Stomach smooth muscle (tissue), 2 donors: Measurements from ENCODE around the gene QKI.
A peak's percentile ranks its signal among the peaks of the same experiment; 100 is the strongest.

Source experiments
- H3K27ac ChIP-seq: one replicate; pipeline ENCODE4 v1.7.0; 2013; ENCODE audit warnings: mild to moderate bottlenecking, low read length, inconsistent platforms
- H3K27me3 ChIP-seq, 2 donors: one replicate each; pipeline ENCODE4 v1.7.0; 2013; ENCODE audit warnings: low read length in 2 of 2; ENCODE audit not compliant: insufficient read depth in 2 of 2, control insufficient read depth in 1 of 2
- H3K36me3 ChIP-seq, 2 donors: one replicate each; pipeline ENCODE4 v1.7.0; 2013; ENCODE audit warnings: low read length in 2 of 2; ENCODE audit not compliant: control insufficient read depth in 2 of 2, insufficient read depth in 2 of 2
- H3K4me1 ChIP-seq: one replicate; pipeline ENCODE4 v1.7.0; 2013; ENCODE audit warnings: low read length; ENCODE audit not compliant: control insufficient read depth, insufficient read depth
- H3K4me3 ChIP-seq, 2 donors: one replicate each; pipeline ENCODE4 v1.7.0; 2013; ENCODE audit warnings: low read length in 2 of 2
- H3K9ac ChIP-seq, 2 donors: one replicate each; pipeline ENCODE4 v1.7.0; 2013; ENCODE audit warnings: low read length in 2 of 2, mild to moderate bottlenecking in 1 of 2
- H3K9me3 ChIP-seq, 2 donors: one replicate each; pipeline ENCODE4 v1.7.0; 2013; ENCODE audit warnings: low read length in 2 of 2; ENCODE audit not compliant: control insufficient read depth in 2 of 2
- donor health status: healthy.
- donor health status: Pancreatic carcinoma.

QKI gene

DNA sequence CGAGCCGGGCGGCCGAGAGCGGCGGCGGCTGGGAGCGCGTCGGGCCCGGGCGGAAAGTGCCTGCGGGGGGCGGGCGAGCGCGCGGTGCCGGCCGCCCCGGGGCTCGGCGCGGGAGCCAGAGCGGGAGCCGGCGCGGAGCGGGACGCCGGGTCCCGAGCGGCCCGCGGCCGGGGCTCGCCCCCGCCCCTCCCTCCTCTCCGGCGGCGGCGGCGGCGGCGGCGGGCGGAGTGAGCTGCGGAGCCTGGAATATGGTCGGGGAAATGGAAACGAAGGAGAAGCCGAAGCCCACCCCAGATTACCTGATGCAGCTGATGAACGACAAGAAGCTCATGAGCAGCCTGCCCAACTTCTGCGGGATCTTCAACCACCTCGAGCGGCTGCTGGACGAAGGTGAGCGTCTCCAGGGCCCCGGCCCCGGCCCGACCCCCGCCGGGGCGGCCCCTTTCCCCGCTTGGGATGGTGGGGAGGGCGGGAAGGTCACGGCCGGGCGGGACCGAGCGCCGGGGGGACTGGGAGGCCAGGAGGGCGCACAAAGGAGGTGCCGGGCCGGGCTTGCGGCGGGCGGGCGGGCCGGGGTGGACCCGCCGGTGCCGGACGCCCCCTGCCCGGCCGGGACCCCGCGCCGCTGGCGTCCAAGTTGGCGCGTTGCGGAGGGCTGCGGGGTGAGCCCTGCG, 565 bp downstream of the QKI start:
- H3K27me3 ChIP-seq: no peaks in the 10 kb centered on the region

DNA sequence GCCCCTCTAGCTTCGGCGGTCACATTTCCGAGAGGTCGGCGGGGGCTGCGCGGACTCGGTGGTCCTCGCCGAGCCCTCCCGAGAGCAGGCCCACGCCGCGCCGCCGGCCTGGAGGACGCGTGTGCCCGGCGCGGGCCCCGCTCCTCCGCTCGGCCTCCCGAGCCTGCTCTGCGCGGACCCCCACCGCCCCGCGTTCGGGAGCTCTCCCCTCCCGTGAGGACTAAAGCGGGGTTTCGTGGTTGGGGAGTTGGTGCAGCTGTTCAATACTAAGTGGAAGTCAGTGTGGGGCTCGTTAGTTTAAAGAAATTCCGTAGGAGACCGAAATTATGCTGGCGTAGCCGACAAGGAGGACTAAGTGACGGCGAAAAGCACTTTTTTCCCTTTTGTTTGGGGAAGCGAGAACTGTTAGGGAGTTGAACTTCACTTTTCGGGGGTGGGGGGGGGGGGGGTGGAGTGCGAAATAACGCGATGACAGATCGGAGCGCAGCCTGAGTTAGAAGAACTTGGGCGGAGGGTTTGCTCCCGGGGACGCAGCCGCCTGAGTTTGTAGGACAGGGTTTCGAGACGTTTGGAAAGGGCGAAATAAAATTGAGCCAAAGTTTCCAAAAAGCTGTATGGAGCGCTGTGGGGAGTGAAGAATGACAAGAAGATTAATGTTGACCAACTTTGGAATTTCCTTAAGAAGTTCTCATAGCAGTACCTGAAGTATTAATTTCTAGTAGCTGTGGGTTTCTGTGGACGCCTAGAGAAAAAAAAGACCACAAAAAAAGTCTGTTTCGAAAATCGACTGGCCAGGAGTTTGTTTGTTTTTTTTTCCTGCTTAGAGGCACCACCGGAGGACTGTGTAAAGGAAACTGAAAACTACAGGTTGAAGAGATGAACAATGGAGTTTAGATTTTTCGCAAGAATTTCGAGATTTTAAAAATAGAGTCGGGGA, 1.4 kb downstream of the QKI start:
- H3K27me3 ChIP-seq: no peaks in the 10 kb centered on the region

More for the DNA sequence above, 565 bp downstream of the QKI start:
- Histone ChIP-seq H3K4me1 (peaks cover 3% of the 10 kb centered on the region), H3K9me3 (no peaks in the 10 kb centered on the region), H3K27ac (peak overlapping the region; percentile 87), H3K9ac (peak overlapping the region; percentile 87 to 93), H3K36me3 (no peaks in the 10 kb centered on the region), H3K4me3 (peak overlapping the region; percentile 87 to 91)

DNA sequence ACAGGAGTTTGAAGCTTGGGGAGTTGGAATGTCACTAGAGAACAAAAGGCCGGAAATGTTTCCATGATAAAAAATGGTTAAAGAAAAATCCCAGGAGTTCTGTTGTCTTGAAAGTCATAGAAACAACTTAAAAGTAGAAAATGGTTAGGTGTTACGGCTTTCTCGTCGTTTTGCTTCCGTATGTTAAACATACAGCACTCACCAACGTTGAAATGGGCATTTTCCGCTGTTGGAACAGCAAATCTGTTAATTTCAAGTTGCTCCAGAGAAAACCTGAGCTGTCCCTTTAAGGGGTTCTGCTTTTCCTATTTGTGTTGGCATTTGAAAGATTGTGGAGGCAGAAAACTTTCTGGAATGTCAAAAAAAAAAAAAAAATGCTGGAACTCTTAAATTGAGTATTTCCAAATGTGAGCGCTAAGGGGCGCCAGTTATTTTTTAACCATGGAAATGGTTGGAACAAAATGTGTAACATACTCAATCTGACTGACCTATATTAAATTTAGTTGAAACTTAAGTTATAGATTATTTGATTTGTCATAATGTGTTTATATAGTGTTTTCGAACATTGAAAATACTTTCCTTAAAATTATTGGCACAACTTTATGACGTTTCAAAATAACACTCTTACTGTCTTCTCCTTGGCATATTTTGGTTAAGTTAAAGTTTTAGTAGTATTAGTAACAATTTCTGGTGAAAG, 2.2 kb downstream of the QKI start:
- H3K27ac ChIP-seq: peak overlapping the region; percentile 87
- H3K9ac ChIP-seq: peak overlapping the region; percentile 87 to 93
- peak overlapping the region; percentile 87 to 91 for H3K4me3 ChIP-seq
- H3K4me1 ChIP-seq: peaks cover 7% of the 10 kb centered on the region
- H3K9me3 ChIP-seq: no peaks in the 10 kb centered on the region
- no peaks in the 10 kb centered on the region for H3K36me3 ChIP-seq
- H3K27me3 ChIP-seq: no peaks in the 10 kb centered on the region

More for the DNA sequence above, 1.4 kb downstream of the QKI start:
- peak overlapping the region; percentile 87 to 93 for H3K9ac ChIP-seq
- peak overlapping the region; percentile 87 for H3K27ac ChIP-seq
- peaks cover 7% of the 10 kb centered on the region for H3K4me1 ChIP-seq
- H3K36me3 ChIP-seq: no peaks in the 10 kb centered on the region
- H3K9me3 ChIP-seq: no peaks in the 10 kb centered on the region
- H3K4me3 ChIP-seq: peak overlapping the region; percentile 87 to 91

DNA sequence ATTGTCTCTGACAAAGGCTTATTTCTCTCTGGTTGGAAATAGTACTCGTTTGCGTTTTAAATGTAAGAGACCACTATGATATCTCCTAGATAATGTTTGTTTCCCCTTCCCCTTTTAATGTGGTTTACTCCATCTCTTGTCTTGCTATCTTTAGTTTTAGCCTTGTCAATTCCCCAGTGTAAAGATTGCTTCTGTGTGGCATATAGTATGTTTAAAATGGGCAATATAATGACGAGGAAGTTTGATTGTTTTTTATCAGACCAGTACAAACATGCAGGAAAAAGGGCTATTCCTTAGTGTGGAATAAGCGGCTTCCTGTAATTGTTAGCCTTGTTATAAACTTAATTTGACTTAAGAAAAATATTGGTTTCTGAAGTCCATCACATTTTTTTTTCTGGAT, 3.1 kb downstream of the QKI start:
- H3K4me3 ChIP-seq: peak overlapping the region; percentile 87 to 91
- H3K27me3 ChIP-seq: no peaks in the 10 kb centered on the region
- H3K9ac ChIP-seq: peak overlapping the region in 1 of 2 donors; percentile 61
- H3K9me3 ChIP-seq: no peaks in the 10 kb centered on the region
- no peaks in the 10 kb centered on the region for H3K36me3 ChIP-seq
- peaks cover 5% of the 10 kb centered on the region for H3K4me1 ChIP-seq
- H3K27ac ChIP-seq: no peak overlapping the region

DNA sequence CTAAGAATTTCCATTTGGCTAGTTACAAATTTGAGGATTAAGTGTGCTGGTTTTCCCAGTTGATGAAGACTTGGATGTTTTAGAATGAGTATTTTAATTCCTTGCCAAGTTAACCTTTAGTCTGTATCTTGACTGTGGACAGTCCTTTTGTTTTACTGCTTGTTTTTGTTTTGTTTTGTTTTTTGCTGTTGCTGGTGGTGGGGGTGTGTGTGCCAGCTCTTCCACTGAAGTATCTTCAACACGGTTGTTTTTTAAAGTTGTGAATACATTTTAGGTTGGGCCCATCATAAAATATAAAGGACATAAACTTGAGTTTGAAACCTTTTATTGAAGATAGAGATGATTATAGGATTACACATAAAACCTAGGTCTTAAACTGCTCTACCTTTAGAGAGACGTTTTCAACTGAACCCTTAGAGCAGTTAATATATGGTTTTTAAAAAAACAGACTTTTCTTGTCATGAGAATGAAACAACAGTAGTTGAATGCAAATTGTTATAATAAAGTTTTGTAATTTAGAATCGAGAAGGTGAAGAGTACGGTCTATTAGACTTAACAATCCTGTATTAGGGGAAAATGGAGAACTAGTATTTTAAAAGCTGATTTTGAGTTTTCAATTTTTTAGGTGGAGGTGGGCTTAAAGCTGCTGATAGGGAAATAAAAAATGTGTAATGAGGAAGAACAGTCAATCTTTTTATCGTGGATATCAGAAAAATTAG, 4.0 kb downstream of the QKI start:
- H3K36me3 ChIP-seq: no peaks in the 10 kb centered on the region
- H3K27me3 ChIP-seq: no peaks in the 10 kb centered on the region
- H3K4me3 ChIP-seq: peak overlapping the region; percentile 1 to 16
- no peak overlapping the region for H3K27ac ChIP-seq
- H3K9ac ChIP-seq: peak overlapping the region in 1 of 2 donors; percentile 23
- peaks cover 5% of the 10 kb centered on the region for H3K4me1 ChIP-seq
- H3K9me3 ChIP-seq: no peaks in the 10 kb centered on the region

DNA sequence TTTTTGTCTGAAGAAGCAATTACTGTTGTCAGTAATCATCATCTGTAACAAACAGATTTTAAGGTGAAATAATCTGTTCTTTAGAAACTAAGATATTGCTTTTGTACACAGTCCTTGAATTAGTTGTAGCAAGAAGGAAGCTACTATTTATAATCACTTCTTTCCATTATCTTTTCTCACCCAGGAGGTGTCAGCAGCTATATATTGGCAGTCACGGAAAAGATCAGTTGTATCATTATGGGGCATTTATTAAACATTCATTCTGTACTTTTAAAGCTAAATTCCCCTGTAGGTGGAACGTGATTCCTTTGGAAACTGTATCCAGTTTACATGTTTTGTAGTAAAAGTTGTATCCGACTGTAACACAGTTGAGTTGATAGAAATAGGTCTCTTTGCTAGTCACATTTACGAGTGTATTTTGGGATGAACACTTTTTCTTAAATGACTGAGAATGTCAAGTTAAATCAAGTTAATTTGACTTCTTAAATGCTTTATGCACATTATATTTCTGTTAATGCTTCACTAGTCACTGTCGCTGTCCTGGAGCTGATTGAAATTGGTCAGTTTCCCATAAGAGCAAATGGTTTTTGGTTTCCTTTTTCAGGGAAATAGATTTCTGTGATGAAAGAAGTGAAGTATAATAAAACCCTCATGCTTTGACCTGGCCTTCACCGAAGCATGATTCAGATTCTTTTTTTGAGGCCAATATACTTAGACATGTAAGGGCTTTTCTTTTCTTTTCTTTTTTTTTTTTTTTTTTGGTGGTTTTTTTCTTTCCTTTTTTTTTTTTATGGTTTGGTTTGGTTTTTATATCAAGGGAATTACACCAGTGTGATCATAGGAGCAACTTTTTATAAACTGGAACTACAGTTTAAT, 5.1 kb downstream of the QKI start:
- Histone ChIP-seq H3K9ac (peak overlapping the region in 1 of 2 donors; percentile 55), H3K27me3 (no peaks in the 10 kb centered on the region), H3K4me3 (peak overlapping the region; percentile 1 to 44), H3K9me3 (no peaks in the 10 kb centered on the region), H3K4me1 (peaks cover 5% of the 10 kb centered on the region), H3K27ac (no peak overlapping the region), H3K36me3 (no peaks in the 10 kb centered on the region)

DNA sequence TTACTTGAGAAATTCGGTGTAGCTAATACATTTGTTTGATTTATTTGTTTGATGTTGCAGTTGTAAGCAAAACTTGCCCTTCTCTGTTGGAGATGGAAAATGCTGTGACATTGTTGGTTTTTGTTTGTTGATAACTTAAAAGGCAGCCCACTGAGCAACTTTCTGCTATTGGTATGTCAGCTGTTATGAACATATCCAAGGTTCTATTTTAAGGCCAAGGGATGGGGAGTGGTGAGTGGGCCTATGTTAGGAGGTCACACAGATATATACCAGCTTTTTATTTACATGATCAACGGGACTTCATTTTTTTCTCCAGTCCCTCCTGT, 5.7 kb downstream of the QKI start:
- H3K36me3 ChIP-seq: no peaks in the 10 kb centered on the region
- no peak overlapping the region for H3K9ac ChIP-seq
- H3K4me1 ChIP-seq: peaks cover 5% of the 10 kb centered on the region
- peak overlapping the region; percentile 23 to 31 for H3K4me3 ChIP-seq
- no peak overlapping the region for H3K27ac ChIP-seq
- no peaks in the 10 kb centered on the region for H3K27me3 ChIP-seq
- no peaks in the 10 kb centered on the region for H3K9me3 ChIP-seq

DNA sequence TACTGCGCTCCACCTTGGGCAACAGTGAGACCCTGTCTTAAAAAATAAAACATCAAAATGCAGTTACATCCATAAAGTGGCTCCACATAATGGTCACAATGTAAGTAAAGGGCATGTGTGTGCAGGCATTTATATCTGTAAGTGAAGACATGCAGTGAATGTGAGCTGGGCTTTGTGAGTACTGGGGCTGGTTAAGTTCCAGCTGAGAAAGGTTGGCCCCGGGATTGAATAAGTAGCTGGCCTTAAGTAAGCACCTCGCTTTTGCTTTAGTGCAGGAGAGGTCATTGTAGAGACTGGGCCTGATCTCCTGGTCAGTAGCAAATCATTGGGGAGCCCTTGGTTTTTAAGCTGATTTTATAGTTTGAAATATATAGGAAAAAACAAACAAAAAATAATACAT, 8.0 kb downstream of the QKI start:
- no peak overlapping the region for H3K9ac ChIP-seq
- H3K27me3 ChIP-seq: no peaks in the 10 kb centered on the region
- H3K4me3 ChIP-seq: no peak overlapping the region
- H3K27ac ChIP-seq: no peak overlapping the region
- peaks cover 5% of the 10 kb centered on the region for H3K4me1 ChIP-seq
- H3K36me3 ChIP-seq: no peaks in the 10 kb centered on the region
- no peaks in the 10 kb centered on the region for H3K9me3 ChIP-seq

DNA sequence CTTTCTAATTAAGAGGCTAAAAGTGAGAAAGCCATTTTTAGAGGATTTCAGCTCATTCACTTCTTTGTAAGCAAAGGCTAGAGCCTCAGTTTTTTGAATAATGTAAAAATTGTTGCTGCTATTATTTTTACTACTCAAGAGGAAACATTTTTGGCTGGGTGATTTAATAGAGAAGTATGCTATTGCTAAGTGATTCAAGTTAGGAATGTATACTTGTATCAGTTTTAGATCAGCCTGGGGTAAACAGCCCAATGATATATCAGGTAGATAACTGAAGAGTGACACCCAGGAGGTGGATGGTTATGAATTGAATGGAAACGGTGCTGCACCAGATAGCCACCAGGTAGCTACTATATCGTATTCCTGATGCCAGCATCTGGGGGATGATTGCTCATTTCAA, 9.2 kb downstream of the QKI start:
- H3K36me3 ChIP-seq: no peaks in the 10 kb centered on the region
- no peak overlapping the region for H3K27ac ChIP-seq
- H3K9me3 ChIP-seq: no peaks in the 10 kb centered on the region
- H3K4me3 ChIP-seq: no peak overlapping the region
- no peaks in the 10 kb centered on the region for H3K27me3 ChIP-seq
- no peak overlapping the region for H3K9ac ChIP-seq
- peaks cover 5% of the 10 kb centered on the region for H3K4me1 ChIP-seq
